HUES48 (cell line): ENCODE measurements around the gene SPOCD1.

Experiments
- H3K27ac ChIP-seq: one replicate; pipeline ENCODE4 v1.7.0; 2013; ENCODE audit warnings: low read depth, low read length, inconsistent platforms
- H3K27me3 ChIP-seq: 2 replicates; pipeline ENCODE4 v1.6.1; 2013; ENCODE audit warnings: mild to moderate bottlenecking, low read length; ENCODE audit not compliant: control insufficient read depth, insufficient read depth
- H3K36me3 ChIP-seq: 2 replicates; pipeline ENCODE4 v1.6.1; 2013; ENCODE audit warnings: low read length; ENCODE audit not compliant: control insufficient read depth, insufficient read depth
- H3K4me1 ChIP-seq: 2 replicates; pipeline ENCODE4 v1.6.1; 2013; ENCODE audit warnings: mild to moderate bottlenecking, low read length; ENCODE audit not compliant: control insufficient read depth, insufficient read depth
- H3K4me3 ChIP-seq: 2 replicates; pipeline ENCODE4 v1.5.1; 2013; ENCODE audit warnings: mild to moderate bottlenecking, low read depth, low read length
- H3K9ac ChIP-seq: 2 replicates; pipeline ENCODE4 v1.6.1; 2013; ENCODE audit warnings: mild to moderate bottlenecking, low read depth, low read length, moderate library complexity
- H3K9me3 ChIP-seq: 2 replicates; pipeline ENCODE4 v1.6.1; 2013; ENCODE audit warnings: low read length; ENCODE audit not compliant: control insufficient read depth, insufficient read depth

Gene SPOCD1

GRCh38 chr1:31744165-31744888 lies 71.5 kb downstream of the SPOCD1 start:
- Histone ChIP-seq H3K9me3 (no peaks in the 10 kb centered on the region), H3K4me1 (peaks cover 19% of the 10 kb centered on the region; the same call in 1 of the 2 replicates), H3K36me3 (no peaks in the 10 kb centered on the region), H3K27ac (no peak overlapping the region), H3K27me3 (no peaks in the 10 kb centered on the region), H3K9ac (no peak overlapping the region), H3K4me3 (no peak overlapping the region)

GRCh38 chr1:31742462-31743212 lies 73.2 kb downstream of the SPOCD1 start:
- Histone ChIP-seq H3K9me3 (no peaks in the 10 kb centered on the region), H3K4me3 (no peak overlapping the region), H3K27ac (no peak overlapping the region), H3K4me1 (peaks cover 22% of the 10 kb centered on the region; the same call in 1 of the 2 replicates), H3K9ac (no peak overlapping the region), H3K27me3 (no peaks in the 10 kb centered on the region), H3K36me3 (0 out of 2 replicates have a peak, but pooled peaks cover 11% of the 10 kb centered on the region)
